KOPT-K1 (cell line): ENCODE data around the gene MBD5.

Source experiments
- H3K27ac ChIP-seq: fragments of 200-600 bp; sonication (generic); 2 replicates; pipeline ENCODE4 v1.5.1; 2016; ENCODE audit warnings: antibody characterized with exemption, mild to moderate bottlenecking, low read depth, low read length; ENCODE audit not compliant: poor library complexity, severe bottlenecking
- H3K36me3 ChIP-seq: fragments of 200-600 bp; sonication (generic); 2 replicates; pipeline ENCODE4 v1.5.1; 2017; ENCODE audit warnings: antibody characterized with exemption, mild to moderate bottlenecking, low read length, moderate library complexity; ENCODE audit not compliant: insufficient read depth
- H3K9me3 ChIP-seq: fragments of 200-600 bp; sonication (generic); 2 replicates; pipeline ENCODE4 v1.5.1; 2017; ENCODE audit warnings: antibody characterized with exemption, low read length, mild to moderate bottlenecking; ENCODE audit not compliant: insufficient read depth, poor library complexity, severe bottlenecking

MBD5 gene

GRCh38 chr2:148013876-148014275 lies 7.0 kb upstream of the MBD5 start:
- H3K36me3 ChIP-seq: no peaks in the 10 kb centered on the region
- H3K27ac ChIP-seq: no peak overlapping the region
- H3K9me3 ChIP-seq: peaks cover 18% of the 10 kb centered on the region

DNA sequence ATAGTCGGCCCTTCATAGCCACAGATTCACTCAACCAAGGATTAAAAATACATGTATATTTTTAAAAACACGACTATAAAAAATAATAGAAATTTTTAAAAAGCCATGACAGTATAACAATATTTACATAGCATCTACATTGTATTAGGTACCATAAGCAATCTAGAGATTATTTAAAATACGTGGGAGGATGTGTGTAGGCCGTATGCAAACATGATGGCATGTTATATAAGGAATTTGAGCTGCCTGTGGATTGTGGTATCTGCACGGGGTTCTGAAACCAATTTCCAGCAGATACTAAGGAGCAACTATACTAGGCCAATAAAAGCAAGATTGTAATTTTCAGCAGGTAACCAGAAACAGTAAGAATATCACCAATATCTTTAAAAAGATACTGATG lies 6.3 kb upstream of the MBD5 start:
- H3K9me3 ChIP-seq: peaks cover 16% of the 10 kb centered on the region
- no peak overlapping the region for H3K27ac ChIP-seq
- H3K36me3 ChIP-seq: no peaks in the 10 kb centered on the region

DNA sequence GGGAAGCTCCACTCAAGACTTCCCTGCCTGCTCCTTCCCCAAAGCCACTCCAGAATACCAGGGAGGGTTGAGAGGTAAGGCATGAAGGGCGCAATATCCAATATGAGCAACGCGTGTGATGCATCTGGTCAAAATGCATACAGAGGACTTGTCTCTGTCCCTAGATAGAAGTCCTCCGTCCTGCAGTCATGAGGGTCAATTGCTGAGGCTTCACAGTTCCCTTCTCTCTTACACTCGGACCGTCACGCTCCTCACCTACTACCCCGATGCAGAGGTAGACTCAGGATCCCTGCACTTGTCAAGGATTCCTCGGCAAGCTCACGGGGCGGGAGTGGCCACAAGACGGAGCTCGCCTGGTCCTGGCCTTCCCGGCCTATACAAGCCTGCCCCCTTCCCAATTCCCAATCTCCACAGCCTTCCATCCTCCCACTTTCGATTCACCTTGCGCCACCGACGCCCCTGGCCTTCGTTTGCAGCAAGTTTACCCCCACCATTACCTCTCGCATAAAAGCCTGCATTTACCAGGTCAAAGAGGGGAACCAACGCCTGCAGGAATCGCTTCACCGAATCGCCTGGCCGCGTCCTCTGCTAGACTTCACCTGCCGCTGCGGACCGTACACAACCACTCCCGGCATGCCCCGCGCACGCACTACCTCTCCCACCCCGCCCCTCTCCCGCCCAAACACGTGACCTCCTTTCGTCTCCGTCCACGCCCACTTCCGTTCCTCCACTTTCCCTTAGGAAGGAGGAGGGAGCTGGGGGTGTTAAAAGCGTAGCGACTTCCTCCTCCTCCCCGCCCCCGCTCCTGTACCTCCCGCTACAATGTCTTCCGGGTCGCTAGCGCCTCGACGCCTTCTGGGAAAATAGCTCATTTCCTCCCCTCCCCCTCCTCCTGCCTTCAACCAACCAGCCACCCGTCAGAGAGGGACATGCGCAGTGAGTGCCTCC lies 506 bp upstream of the MBD5 start, which contains the start of gene ORC4:
Gene ORC4, minus strand, starts transcription at position 627 of the 948 bp plus-strand sequence. CDS start 44,779 bp downstream, outside the sequence.
- Histone ChIP-seq H3K36me3 (peaks cover 5% of the 10 kb centered on the region; the same call in 1 of the 2 replicates), H3K27ac (peak within 1 kb of the TSS; percentile 85)

GRCh38 chr2:148021886-148022285 lies 995 bp downstream of the MBD5 start:
- Histone ChIP-seq H3K36me3 (peaks cover 11% of the 10 kb centered on the region; the same call in 1 of the 2 replicates), H3K9me3 (no peaks in the 10 kb centered on the region), H3K27ac (peak overlapping the region; percentile 85)

More for the DNA sequence above, 506 bp upstream of the MBD5 start, which contains the start of gene ORC4:
- H3K9me3 ChIP-seq: no peaks in the 10 kb centered on the region

- peaks cover 11% of the 10 kb centered on the region; the same call in 1 of the 2 replicates for H3K36me3 ChIP-seq
- H3K27ac ChIP-seq: peak overlapping the region; percentile 85
- no peaks in the 10 kb centered on the region for H3K9me3 ChIP-seq
Measured at GRCh38 chr2:148022351-148022750, 1.5 kb downstream of the MBD5 start.

DNA sequence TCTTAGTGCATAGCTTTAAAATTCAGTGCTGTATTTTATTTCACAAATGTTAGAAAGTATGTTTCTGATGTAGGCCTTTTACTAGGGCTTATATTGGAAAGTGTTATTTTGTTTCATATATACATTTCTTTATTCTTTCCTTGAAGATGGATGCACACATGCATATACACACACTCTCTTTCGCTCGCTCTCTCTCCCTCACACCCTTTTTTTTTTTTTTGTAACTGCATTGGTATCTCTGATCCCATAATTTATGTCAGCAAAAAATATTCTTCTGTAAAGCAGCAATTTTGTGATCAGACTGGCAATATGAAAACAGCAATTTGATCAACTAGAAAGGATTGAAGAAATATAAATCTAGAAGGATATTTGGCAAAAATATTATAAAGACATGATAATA lies 2.0 kb downstream of the MBD5 start:
- Histone ChIP-seq H3K27ac (no peak overlapping the region), H3K9me3 (no peaks in the 10 kb centered on the region), H3K36me3 (peaks cover 11% of the 10 kb centered on the region; the same call in 1 of the 2 replicates)

DNA sequence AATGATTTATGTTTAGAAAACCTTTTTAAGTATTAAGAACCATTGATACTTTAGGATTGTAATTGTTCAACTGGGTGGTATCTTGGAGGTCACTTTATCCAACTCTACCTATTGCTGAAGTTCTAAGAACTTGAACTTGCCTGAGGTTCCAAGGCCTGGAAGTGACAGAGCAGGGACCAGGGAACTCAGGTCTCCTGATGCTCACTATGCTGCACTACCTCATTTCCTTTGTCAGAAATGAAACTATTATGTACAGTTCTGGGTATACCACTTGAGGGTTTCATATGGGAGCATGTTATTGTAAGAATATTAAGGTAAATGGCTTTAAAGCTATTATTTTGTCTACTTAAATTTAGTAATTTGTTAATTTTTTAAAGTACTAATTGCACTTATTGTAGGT lies 3.0 kb downstream of the MBD5 start:
- H3K9me3 ChIP-seq: no peaks in the 10 kb centered on the region
- H3K27ac ChIP-seq: no peak overlapping the region
- peaks cover 11% of the 10 kb centered on the region; the same call in 1 of the 2 replicates for H3K36me3 ChIP-seq

GRCh38 chr2:148026573-148026972 lies 5.7 kb downstream of the MBD5 start:
- Histone ChIP-seq H3K9me3 (no peaks in the 10 kb centered on the region), H3K27ac (no peak overlapping the region), H3K36me3 (peaks cover 11% of the 10 kb centered on the region; the same call in 1 of the 2 replicates)

DNA sequence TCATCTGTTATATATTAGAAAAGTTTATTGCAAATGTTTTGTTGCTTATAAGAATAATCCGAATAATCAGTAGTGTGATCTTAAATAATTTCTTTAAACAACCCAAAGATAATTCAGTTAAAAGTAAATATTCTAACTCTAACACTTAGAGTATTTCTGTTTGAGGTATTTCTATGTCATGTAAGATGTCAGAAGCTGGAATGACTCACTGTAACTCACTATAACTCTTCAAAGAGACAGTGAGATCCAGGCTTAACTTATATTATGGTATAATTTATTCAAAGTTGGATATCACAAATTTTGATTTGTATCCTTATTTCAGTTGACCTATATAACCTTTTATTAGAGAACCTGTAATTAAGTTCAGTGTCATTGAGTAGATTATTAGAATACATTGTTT lies 6.9 kb downstream of the MBD5 start:
- H3K27ac ChIP-seq: no peak overlapping the region
- H3K9me3 ChIP-seq: no peaks in the 10 kb centered on the region
- peaks cover 11% of the 10 kb centered on the region; the same call in 1 of the 2 replicates for H3K36me3 ChIP-seq

GRCh38 chr2:148028781-148029180 lies 7.9 kb downstream of the MBD5 start:
- H3K27ac ChIP-seq: no peak overlapping the region
- H3K36me3 ChIP-seq: peaks cover 11% of the 10 kb centered on the region; the same call in 1 of the 2 replicates
- H3K9me3 ChIP-seq: no peaks in the 10 kb centered on the region

DNA sequence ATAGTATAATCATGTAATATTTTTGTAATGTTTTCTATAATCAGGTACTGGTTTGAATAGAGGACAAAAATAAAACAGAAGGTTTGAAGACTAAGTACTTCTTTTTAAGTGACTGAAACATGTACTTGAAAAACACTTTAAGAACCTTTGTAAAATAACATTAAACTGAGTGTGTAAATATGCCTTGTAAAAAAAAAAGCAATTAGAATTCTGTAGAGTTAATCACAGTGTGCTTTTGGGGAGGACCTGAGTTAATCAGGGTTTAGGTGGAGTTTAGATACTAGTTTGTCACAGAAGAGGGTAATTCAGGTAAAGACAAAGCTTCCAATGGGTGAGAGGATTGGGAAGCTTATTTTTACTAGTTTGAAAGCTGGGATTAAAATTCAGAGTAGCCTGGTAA lies 10.3 kb downstream of the MBD5 start:
- no peaks in the 10 kb centered on the region for H3K9me3 ChIP-seq
- 0 out of 2 replicates have a peak, but pooled peaks cover 5% of the 10 kb centered on the region for H3K36me3 ChIP-seq

DNA sequence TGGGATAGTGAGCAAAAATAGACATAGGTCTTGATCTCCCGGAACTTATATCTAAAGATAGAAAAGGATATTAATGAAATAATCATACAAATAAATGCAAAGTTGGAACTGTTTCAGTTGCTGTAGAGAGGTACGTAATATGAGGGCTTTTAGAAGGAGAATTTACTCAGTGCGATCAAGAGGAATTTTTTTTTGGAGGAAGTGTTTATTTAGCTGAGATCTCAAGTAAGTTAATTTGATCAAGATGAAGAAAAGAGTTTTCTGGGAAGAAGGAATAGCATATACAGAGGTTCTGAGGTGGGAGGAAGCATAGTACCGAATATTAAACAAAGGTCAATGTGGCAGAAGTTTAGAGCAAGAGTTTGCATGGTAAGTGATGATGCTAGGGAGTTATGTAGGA lies 11.3 kb downstream of the MBD5 start:
- H3K36me3 ChIP-seq: no peaks in the 10 kb centered on the region
- H3K27ac ChIP-seq: no peak overlapping the region
- no peaks in the 10 kb centered on the region for H3K9me3 ChIP-seq

More for the DNA sequence above, 10.3 kb downstream of the MBD5 start:
- H3K27ac ChIP-seq: no peak overlapping the region

DNA sequence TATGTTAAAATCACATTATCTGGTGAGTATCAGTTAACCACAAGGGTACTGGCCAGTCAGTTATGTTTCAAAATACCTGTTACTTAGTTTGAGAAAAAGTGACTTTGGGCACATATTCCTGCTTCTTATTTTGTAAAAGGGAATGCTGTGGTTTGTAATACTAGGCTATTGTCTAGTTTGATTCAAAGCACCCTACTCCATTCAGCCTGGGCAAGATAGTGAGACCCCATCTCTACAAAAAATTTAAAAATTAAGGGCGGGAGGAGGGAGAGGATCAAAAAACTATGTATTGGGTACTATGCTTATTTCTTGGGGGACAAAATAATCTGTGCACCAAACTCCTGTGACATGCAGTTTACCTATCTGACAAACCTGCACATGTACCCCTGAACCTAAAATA lies 18.9 kb downstream of the MBD5 start:
- no peak overlapping the region for H3K27ac ChIP-seq
- H3K36me3 ChIP-seq: no peaks in the 10 kb centered on the region
- no peaks in the 10 kb centered on the region for H3K9me3 ChIP-seq

GRCh38 chr2:148042219-148042618 lies 21.3 kb downstream of the MBD5 start:
- Histone ChIP-seq H3K36me3 (no peaks in the 10 kb centered on the region), H3K9me3 (no peaks in the 10 kb centered on the region), H3K27ac (no peak overlapping the region)

- Histone ChIP-seq H3K36me3 (no peaks in the 10 kb centered on the region), H3K27ac (no peak overlapping the region), H3K9me3 (no peaks in the 10 kb centered on the region)
Measured at GRCh38 chr2:148044322-148044721, 23.4 kb downstream of the MBD5 start.
